ENCODE measurements around the gene MIB2. TPM values are rescaled to one million over a fixed set of nuclear protein-coding genes. Genes with fewer than 3 reads are reported as not detected.

Gene MIB2
- total and polyA plus RNA-seq, 2 donors (not counting 1 experiment from before 2014, with no cell fraction given), result 94.0 to 95.9 TPM

- intact Hi-C loops (cut with micrococcal nuclease), result loop anchor here (10.0 kb wide), 1 partner anchor 77 kb away; the partner anchor contains the start of gene CDK11B
- ChIA-PET POLR2A (no interaction called here), CTCF (no interaction called here)
- H3K4me1 ChIP-seq (ENCODE audit: control insufficient read depth in 2 of 2, insufficient read depth in 2 of 2, low read length in 2 of 2), result peaks cover 11 to 24% of the 10 kb centered on the region in 2 donors
- H3K9ac ChIP-seq (ENCODE audit: low read length), result no peak overlapping the region
- Mint-ChIP-seq H3K27me3 (peaks cover 8% of the 10 kb centered on the region), H3K27ac (no peak overlapping the region), H3K4me3 (no peak overlapping the region), H3K9me3 (ENCODE audit: insufficient read depth) (no peaks in the 10 kb centered on the region), H3K4me1 (peaks cover 20% of the 10 kb centered on the region)
- 79% methylated on average over 9 of the region's 10 CpGs for WGBS (ENCODE audit: insufficient coverage)
- TF ChIP-seq CTCF (IDR thresholded peaks at IDR 0.05) (no peak), EZH2 (IDR thresholded peaks at IDR 0.05; ENCODE audit: borderline replicate concordance, insufficient read depth, low read depth, low read length, poor library complexity, severe bottlenecking) (no peak)
- H3K27ac ChIP-seq (ENCODE audit: low read length in 2 of 2), result no peak overlapping the region
- ATAC-seq (ENCODE audit: low read depth), result no peak
- H2AFZ ChIP-seq (ENCODE audit: insufficient read depth, low read depth, low read length, poor library complexity, severe bottlenecking), result no peak overlapping the region
- peaks cover 37% of the 10 kb centered on the region for H3K79me2 ChIP-seq (ENCODE audit: control insufficient read depth, insufficient read depth, low read length)
- H4K20me1 ChIP-seq (ENCODE audit: control insufficient read depth, insufficient read depth, low read length, poor library complexity, severe bottlenecking), result no peaks in the 10 kb centered on the region
- no peak overlapping the region for H3K4me3 ChIP-seq (ENCODE audit: control extremely low read depth in 1 of 5, extremely low read depth in 1 of 5, insufficient read depth in 1 of 5, low read depth in 2 of 5, low read length in 4 of 5)
- no peaks in the 10 kb centered on the region for H3K9me3 ChIP-seq (ENCODE audit: control extremely low read depth in 1 of 3, control insufficient read depth in 2 of 3, insufficient read depth in 1 of 3, low read length in 2 of 3)
- H3K4me2 ChIP-seq (replicated peaks; ENCODE audit: low read depth, low read length, poor library complexity, severe bottlenecking), result no peak overlapping the region
- DNase-seq, result no peak
- H3K27me3 ChIP-seq (replicated peaks in 1 of 4; ENCODE audit: control extremely low read depth in 1 of 4, control insufficient read depth in 3 of 4, insufficient read depth in 4 of 4, low read length in 3 of 4), result peaks cover 0 to 4% (median 1%) of the 10 kb centered on the region in 4 experiments
- no peaks in the 10 kb centered on the region for H3K36me3 ChIP-seq (replicated peaks in 1 of 2; ENCODE audit: control extremely low read depth in 1 of 2, control insufficient read depth in 1 of 2, extremely low read depth in 1 of 2, insufficient read depth in 2 of 2, low read length in 1 of 2)
Measured at GRCh38 chr1:1577367-1578011, 37.8 kb upstream of the MIB2 start.

DNA sequence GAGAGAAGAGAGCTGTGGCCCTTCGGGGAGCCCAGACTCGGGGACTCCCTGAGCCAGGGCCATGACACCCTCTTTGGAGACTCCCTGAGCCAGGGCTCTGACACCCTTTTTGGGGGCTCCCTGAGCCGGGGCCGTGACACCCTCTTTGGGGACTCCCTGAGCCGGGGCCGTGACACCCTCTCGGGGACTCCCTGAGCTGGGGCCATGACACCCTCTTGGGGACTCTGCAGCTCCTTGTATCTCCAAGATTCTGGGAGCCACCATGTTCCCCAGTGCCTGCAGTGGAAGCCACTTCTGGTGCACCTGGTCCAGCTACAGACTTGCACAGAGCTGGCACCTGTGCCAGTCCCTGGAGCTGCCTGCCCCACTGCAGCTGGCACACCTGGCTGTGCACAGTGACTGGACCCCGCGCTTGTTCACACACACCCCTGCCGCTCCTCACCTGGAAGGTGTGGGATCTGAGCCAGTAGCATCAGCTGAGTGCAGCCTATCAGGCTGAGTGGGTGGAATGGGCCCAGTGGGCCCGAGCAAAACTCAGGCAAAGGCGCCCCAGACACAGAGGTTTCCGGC is 36.8 kb upstream of the MIB2 start:
- no peak overlapping the region for H3K27ac ChIP-seq (ENCODE audit: low read length in 2 of 2)
- H3K27ac Mint-ChIP-seq, result no peak overlapping the region
- no peaks in the 10 kb centered on the region for H3K9me3 ChIP-seq (ENCODE audit: control extremely low read depth in 1 of 3, control insufficient read depth in 2 of 3, insufficient read depth in 1 of 3, low read length in 2 of 3)
- no peaks in the 10 kb centered on the region for H4K20me1 ChIP-seq (ENCODE audit: control insufficient read depth, insufficient read depth, low read length, poor library complexity, severe bottlenecking)
- no peak overlapping the region for H3K4me3 Mint-ChIP-seq
- H3K27me3 ChIP-seq (replicated peaks in 1 of 4; ENCODE audit: control extremely low read depth in 1 of 4, control insufficient read depth in 3 of 4, insufficient read depth in 4 of 4, low read length in 3 of 4), result peaks cover 0 to 8% (median 1%) of the 10 kb centered on the region in 4 experiments
- peaks cover 12% of the 10 kb centered on the region for H3K27me3 Mint-ChIP-seq
- no peak overlapping the region for H2AFZ ChIP-seq (ENCODE audit: insufficient read depth, low read depth, low read length, poor library complexity, severe bottlenecking)
- no peak overlapping the region for H3K4me3 ChIP-seq (ENCODE audit: control extremely low read depth in 1 of 5, extremely low read depth in 1 of 5, insufficient read depth in 1 of 5, low read depth in 2 of 5, low read length in 4 of 5)
- H3K4me1 ChIP-seq (ENCODE audit: control insufficient read depth in 2 of 2, insufficient read depth in 2 of 2, low read length in 2 of 2), result peaks cover 8 to 15% of the 10 kb centered on the region in 2 donors
- peaks cover 27% of the 10 kb centered on the region for H3K79me2 ChIP-seq (ENCODE audit: control insufficient read depth, insufficient read depth, low read length)
- DNase-seq (no peak), ATAC-seq (ENCODE audit: low read depth) (no peak)
- H3K4me1 Mint-ChIP-seq, result peaks cover 15% of the 10 kb centered on the region
- no peak overlapping the region for H3K4me2 ChIP-seq (replicated peaks; ENCODE audit: low read depth, low read length, poor library complexity, severe bottlenecking)
- TF ChIP-seq EZH2 (IDR thresholded peaks at IDR 0.05; ENCODE audit: borderline replicate concordance, insufficient read depth, low read depth, low read length, poor library complexity, severe bottlenecking) (no peak), CTCF (IDR thresholded peaks at IDR 0.05) (no peak)
- WGBS (ENCODE audit: insufficient coverage), result 89% methylated on average over 13 of the region's 13 CpGs
- no peak overlapping the region for H3K9ac ChIP-seq (ENCODE audit: low read length)
- H3K36me3 ChIP-seq (replicated peaks in 1 of 2; ENCODE audit: control extremely low read depth in 1 of 2, control insufficient read depth in 1 of 2, extremely low read depth in 1 of 2, insufficient read depth in 2 of 2, low read length in 1 of 2), result no peaks in the 10 kb centered on the region
- intact Hi-C loops (cut with micrococcal nuclease), result loop anchor here (10.0 kb wide), 1 partner anchor 76 kb away; the partner anchor contains the start of gene CDK11B
- ChIA-PET CTCF (no interaction called here), POLR2A (no interaction called here)
- no peaks in the 10 kb centered on the region for H3K9me3 Mint-ChIP-seq (ENCODE audit: insufficient read depth)

All from B cell (primary cell).